GM12891 (cell line): ENCODE data around the gene RBM4.

ENCODE experiments used
- DNase-seq: peaks from one replicate; pipeline ENCODE4 v3.0.0; 2011; ENCODE audit warnings: low spot score; ENCODE audit not compliant: insufficient read length
- FAIRE-seq: peaks from 2 replicates; lab custom pipeline; 2011; peaks lifted over from hg19 to GRCh38; lab: Jason Lieb, UNC
- PAX5 ChIP-seq: IDR thresholded peaks from 2 replicates; pipeline ENCODE4 v1.6.1; 2011; ENCODE audit warnings: low read length, moderate library complexity, mild to moderate bottlenecking; ENCODE audit not compliant: insufficient read depth, severe bottlenecking
- POLR2A ChIP-seq: IDR thresholded peaks from 2 replicates; pipeline ENCODE4 v1.6.1; 2011; ENCODE audit warnings: low read depth, low read length, control low read depth
- POLR2AphosphoS5 ChIP-seq: IDR thresholded peaks from 2 replicates; pipeline ENCODE4 v1.6.1; 2011; ENCODE audit warnings: low read depth, low read length, control low read depth
- POU2F2 ChIP-seq: IDR thresholded peaks from 2 replicates; pipeline ENCODE4 v1.6.1; 2011; ENCODE audit warnings: low read depth, mild to moderate bottlenecking, control low read depth, low read length, moderate library complexity
- SPI1 ChIP-seq: IDR thresholded peaks from 2 replicates; pipeline ENCODE4 v1.6.1; 2011; ENCODE audit warnings: low read depth, low read length, control low read depth
- TAF1 ChIP-seq: IDR thresholded peaks from 2 replicates; pipeline ENCODE4 v1.6.1; 2011; ENCODE audit warnings: low read depth, low read length, control low read depth

The RBM4 gene

GRCh38 chr11:66677599-66678375, 39.3 kb downstream of the RBM4 start, which contains the start of gene RBM4B:
RBM4B (minus strand) TSS chr11:66677887; CDS start chr11:66677079, 808 bp downstream.
- peak; percentile 91 for DNase-seq
- TF ChIP-seq SPI1 (no peak), TAF1 (peak; percentile 59), POU2F2 (no peak), POLR2A (peak; percentile 94), PAX5 (no peak), POLR2AphosphoS5 (peak; percentile 66; the same call in 1 of the 2 replicates)
- peak; percentile 97 for FAIRE-seq

DNA sequence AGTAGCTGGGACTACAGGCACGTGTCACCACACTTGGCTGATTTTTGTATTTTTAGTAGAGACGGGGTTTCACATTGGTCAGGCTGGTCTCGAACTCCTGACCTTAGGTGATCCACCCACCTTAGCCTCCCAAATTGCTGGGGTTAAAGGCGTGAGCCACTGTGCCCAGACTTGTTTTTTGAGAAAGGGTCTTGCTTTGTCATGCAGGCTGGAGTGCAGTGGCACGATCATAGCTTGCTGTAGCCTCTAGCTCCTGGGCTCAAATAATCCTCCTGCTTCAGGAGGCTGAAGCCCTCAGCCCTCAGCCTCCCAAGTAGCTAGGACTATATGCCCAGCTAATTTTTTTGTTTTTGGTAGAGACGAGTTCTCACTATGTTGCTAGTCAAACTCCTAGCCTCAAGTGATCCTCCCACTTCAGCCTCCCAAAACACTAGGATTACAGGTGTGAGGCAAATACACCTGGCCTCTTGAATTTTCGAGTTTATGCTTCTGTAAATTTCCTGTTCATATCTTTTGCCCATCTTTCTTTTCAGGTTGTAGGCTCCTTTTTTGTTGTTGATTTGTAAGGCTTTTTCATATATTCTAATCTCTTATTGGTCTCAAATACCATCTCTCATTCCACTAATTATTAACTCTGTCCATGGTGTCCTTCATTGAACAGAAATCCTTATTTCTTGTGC, 42.6 kb downstream of the RBM4 start:
- no peak for DNase-seq
- no peak for FAIRE-seq
- TF ChIP-seq PAX5 (no peak), SPI1 (no peak), TAF1 (no peak)

- DNase-seq (no peak), FAIRE-seq (no peak)
- no peak for TF ChIP-seq POLR2A
- no peak for TF ChIP-seq POU2F2
- no peak for TF ChIP-seq TAF1
- no peak for TF ChIP-seq PAX5
- no peak for TF ChIP-seq POLR2AphosphoS5
- no peak for TF ChIP-seq SPI1
Measured at GRCh38 chr11:66683877-66684276, 45.4 kb downstream of the RBM4 start.

- DNase-seq, result no peak
- no peak for TF ChIP-seq SPI1
- no peak for TF ChIP-seq POLR2AphosphoS5
- no peak for TF ChIP-seq TAF1
- no peak for TF ChIP-seq PAX5
- TF ChIP-seq POLR2A, result no peak
- no peak for TF ChIP-seq POU2F2
- no peak for FAIRE-seq
Measured at GRCh38 chr11:66684635-66685034, 46.1 kb downstream of the RBM4 start.

- TF ChIP-seq SPI1, result no peak
- no peak for TF ChIP-seq POLR2A
- TF ChIP-seq PAX5, result no peak
- TF ChIP-seq TAF1, result no peak
- TF ChIP-seq POLR2AphosphoS5, result no peak
- no peak for TF ChIP-seq POU2F2
- DNase-seq, result no peak
- FAIRE-seq, result no peak
Measured at GRCh38 chr11:66685276-66686099, 47.0 kb downstream of the RBM4 start.

DNA sequence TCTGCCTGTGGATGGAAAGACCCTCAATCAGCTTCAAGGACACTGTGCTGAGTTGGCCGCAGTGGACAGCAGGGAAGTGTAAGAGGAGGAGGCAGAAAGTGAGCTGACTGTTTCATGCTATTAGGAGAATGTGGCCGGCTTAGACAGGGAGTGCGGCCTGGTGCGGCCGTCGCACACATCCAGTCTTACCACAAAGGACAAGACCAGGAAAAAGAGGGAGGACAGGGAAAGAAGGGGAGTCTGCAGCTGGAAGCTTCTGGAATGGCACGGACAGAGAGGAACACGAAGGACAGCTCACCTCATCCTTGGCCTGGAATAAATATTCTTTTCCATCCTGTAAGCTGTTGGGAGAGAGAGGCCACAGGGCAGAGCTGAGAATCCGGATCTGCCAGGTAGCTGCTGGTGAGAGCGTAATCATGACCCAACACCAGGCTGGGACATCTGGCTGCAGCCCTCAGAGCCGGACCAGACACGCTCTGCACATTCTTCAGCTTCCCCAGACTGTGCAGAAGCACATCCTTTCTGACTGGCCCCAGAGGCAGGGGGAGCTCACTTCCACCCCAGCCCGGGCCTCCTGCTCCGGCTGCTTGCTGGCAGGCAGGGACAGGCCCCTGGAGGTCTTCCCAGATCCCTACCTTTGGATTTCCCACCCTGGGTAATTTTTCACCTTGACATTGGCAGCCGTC, 47.7 kb downstream of the RBM4 start:
- FAIRE-seq (no peak), DNase-seq (no peak)
- no peak for TF ChIP-seq POLR2A
- no peak for TF ChIP-seq SPI1
- TF ChIP-seq TAF1, result no peak
- TF ChIP-seq PAX5, result no peak
- TF ChIP-seq POLR2AphosphoS5, result no peak
- TF ChIP-seq POU2F2, result no peak

DNA sequence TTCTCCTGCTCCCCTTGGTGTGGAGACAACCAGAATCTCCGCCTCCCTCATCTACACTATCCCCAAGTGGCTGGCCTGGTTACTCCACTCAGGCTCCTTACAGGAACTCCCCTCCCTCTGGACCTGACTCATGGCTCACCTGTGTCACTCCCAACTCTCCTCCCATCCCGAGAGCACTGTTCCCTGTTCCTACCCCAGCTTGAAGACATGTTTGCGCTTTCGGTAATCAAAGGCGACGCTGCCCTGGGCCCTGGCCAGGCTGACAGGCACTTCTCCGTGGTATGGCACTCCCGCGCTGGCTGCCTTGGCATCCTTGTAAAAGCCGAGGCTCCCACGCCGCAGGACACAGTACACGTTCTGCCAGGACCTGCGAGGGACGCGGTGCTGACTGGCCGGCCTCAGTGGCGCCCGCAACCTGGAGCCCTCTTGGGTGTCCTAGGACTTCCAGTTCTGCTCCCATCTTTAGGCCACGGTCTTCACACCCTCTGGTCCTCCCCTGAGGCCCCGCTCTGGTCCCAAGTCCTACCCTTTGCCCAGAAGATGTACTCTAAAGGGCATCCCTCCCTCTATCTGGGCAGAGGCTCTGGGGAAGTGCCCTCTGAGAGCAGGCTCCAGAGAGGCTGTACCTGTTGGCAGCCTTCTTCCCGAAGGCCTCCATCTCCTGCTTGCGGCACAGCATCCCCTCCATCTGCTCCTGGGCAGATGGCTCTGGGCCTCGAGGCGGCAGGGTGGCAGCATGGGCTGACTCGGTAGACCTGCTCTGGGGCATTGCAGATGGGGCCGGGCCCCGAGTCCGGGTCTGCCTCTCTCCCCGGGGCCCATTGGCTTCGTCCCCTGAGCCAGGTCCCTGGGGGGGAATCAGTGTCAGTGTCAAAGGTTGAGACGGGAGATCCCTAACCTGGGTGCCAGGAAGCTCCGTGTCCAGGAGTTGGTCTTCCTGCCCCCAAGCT, 48.6 kb downstream of the RBM4 start:
- DNase-seq, result no peak
- FAIRE-seq, result no peak
- TF ChIP-seq POLR2AphosphoS5, result no peak
- no peak for TF ChIP-seq POLR2A
- TF ChIP-seq SPI1, result no peak
- TF ChIP-seq POU2F2, result no peak
- no peak for TF ChIP-seq TAF1
- TF ChIP-seq PAX5, result no peak
